ENCODE data around the gene SORCS2. TPM values are rescaled to one million over a fixed set of nuclear protein-coding genes. Genes with fewer than 3 reads are reported as not detected.

The SORCS2 gene
- polyA plus RNA-seq, 1 of the 3 experiments (the other 2 are of a cell fraction): 1.6 TPM

DNA sequence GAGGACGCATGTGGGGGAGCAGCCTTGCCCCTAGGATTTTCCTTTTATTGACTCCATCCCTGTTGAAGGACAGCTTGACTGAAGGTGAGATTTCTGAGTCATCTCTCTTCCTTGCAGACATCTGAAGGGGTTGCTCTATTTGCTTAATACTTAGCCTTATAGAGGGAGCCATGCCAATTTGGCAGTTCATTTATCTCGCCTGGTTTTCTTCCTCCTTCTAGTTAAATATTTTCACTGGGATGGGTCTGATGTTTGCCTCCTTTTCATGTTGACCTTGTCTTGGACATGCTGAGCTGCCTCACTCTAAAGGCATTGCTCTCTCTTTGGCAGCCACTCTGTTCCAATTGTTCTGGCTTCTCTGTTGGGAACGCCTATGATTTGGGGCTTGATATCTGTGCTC lies 393.4 kb downstream of the SORCS2 start:
- 86% methylated on average over 3 of the region's 3 CpGs for WGBS (ENCODE audit: low lambda C conversion rate)
- H3K4me1 ChIP-seq (ENCODE audit: control insufficient read depth in 1 of 2, insufficient read depth in 2 of 2, low read depth in 1 of 2, low read length in 1 of 2): no peaks in the 10 kb centered on the region
- no peak overlapping the region for H2AFZ ChIP-seq (ENCODE audit: low read depth)
- no peaks in the 10 kb centered on the region for H3K9me2 ChIP-seq
- H3K9ac ChIP-seq: no peak overlapping the region
- DNase-seq: no peak
- no peaks in the 10 kb centered on the region for H4K20me1 ChIP-seq (ENCODE audit: insufficient read depth)
- ChIA-PET POLR2A (no interaction called here), CTCF (no interaction called here)
- H3K4me3 ChIP-seq (ENCODE audit: low read depth in 2 of 2, low read length in 1 of 2): no peak overlapping the region
- no peaks in the 10 kb centered on the region for H3K9me3 ChIP-seq
- TF ChIP-seq RXRA (IDR thresholded peaks at IDR 0.05; ENCODE audit: borderline replicate concordance, low read depth): no peak
- TF ChIP-seq JUND (IDR thresholded peaks at IDR 0.05): no peak
- TF ChIP-seq FOXM1 (IDR thresholded peaks at IDR 0.05; ENCODE audit: low read depth): no peak
- TF ChIP-seq SIN3A (IDR thresholded peaks at IDR 0.05; ENCODE audit: borderline replicate concordance, low read depth, low read length): no peak
- TF ChIP-seq, protein P1, sequence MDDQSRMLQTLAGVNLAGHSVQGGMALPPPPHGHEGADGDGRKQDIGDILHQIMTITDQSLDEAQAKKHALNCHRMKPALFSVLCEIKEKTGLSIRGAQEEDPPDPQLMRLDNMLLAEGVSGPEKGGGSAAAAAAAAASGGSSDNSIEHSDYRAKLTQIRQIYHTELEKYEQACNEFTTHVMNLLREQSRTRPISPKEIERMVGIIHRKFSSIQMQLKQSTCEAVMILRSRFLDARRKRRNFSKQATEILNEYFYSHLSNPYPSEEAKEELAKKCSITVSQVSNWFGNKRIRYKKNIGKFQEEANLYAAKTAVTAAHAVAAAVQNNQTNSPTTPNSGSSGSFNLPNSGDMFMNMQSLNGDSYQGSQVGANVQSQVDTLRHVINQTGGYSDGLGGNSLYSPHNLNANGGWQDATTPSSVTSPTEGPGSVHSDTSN (IDR thresholded peaks at IDR 0.05): no peak
- no peak for TF ChIP-seq RCOR1 (IDR thresholded peaks at IDR 0.05; ENCODE audit: low read length)
- TF ChIP-seq POLR2AphosphoS5 (IDR thresholded peaks at IDR 0.05; ENCODE audit: low read depth, low read length): no peak
- no peak for TF ChIP-seq NFIC (IDR thresholded peaks at IDR 0.05; ENCODE audit: borderline replicate concordance)
- no peak for TF ChIP-seq TAF1 (IDR thresholded peaks at IDR 0.05; ENCODE audit: borderline replicate concordance, low read depth, low read length)
- TF ChIP-seq CHD2 (IDR thresholded peaks at IDR 0.05; ENCODE audit: low read length, partially characterized antibody): no peak
- TF ChIP-seq FOXJ3 (CRISPR knock-in tag; IDR thresholded peaks at IDR 0.05): no peak
- no peak for TF ChIP-seq RAD21 (IDR thresholded peaks at IDR 0.05; ENCODE audit: low read length)
- H3K4me2 ChIP-seq: no peak overlapping the region
- H3K36me3 ChIP-seq (replicated peaks in 1 of 2; ENCODE audit: control insufficient read depth in 1 of 2, insufficient read depth in 2 of 2, low read length in 1 of 2): no peaks in the 10 kb centered on the region
- H3K79me2 ChIP-seq (ENCODE audit: insufficient read depth): no peaks in the 10 kb centered on the region
- no peak overlapping the region for H3K27ac ChIP-seq (ENCODE audit: low read depth in 2 of 2, low read length in 1 of 2)
- H3K27me3 ChIP-seq (ENCODE audit: insufficient read depth): no peaks in the 10 kb centered on the region
- H3F3A ChIP-seq (replicated peaks; ENCODE audit: insufficient read depth): no peaks in the 10 kb centered on the region

DNA sequence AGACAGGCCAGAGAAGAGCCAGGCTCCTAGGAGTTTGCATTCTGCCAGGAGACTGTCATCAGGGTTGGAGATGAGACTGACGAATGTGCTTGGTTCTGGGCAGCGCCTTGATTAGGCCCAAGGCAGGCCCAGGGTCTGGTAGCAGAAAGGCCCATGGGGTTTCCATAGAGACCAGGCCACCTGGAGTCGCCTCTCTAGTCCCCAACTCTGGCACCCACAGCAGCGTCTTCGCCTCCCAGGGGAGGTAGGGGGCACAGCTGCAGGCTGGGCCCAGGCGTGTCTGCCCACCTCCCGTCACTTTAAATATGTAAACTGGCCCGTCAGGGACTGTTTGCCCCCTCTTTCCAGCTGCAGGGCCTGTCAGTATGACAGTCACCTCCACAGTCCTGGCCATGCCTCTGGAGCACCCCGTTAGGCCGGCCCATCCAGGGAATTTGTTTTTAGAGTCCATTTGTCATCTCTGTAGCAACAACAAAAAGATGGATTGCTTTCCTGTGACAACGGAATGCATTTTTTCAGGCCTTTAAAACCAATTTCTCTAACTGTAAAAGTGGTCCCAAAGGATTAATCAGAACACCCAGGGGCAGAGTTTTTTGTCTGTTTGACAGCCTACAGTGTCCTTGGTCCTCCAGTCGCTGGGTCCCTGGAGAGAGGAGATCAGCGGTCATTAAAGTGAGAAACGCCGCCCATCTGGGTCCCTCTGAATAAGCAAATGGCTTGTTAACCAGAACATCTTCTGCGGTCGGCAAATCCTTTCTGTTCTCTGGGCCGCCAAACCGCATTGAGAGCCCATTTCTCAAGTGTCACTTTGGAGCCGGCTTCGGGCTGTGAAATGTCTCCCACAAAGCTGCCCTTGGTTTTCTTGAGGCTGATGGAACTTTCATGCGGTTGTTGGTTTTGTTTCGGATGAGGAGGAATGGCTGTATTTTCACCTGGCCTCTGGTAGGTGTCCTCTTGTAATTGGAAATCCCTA lies 395.4 kb downstream of the SORCS2 start:
- Histone ChIP-seq H3K36me3 (replicated peaks in 1 of 2; ENCODE audit: control insufficient read depth in 1 of 2, insufficient read depth in 2 of 2, low read length in 1 of 2) (no peaks in the 10 kb centered on the region), H3K9me2 (no peaks in the 10 kb centered on the region)
- 82% methylated on average over 19 of the region's 23 CpGs for WGBS (ENCODE audit: low lambda C conversion rate)

More for the DNA sequence above, 395.4 kb downstream of the SORCS2 start:
- no peaks in the 10 kb centered on the region for H3K4me1 ChIP-seq (ENCODE audit: control insufficient read depth in 1 of 2, insufficient read depth in 2 of 2, low read depth in 1 of 2, low read length in 1 of 2)
- H3K27ac ChIP-seq (ENCODE audit: low read depth in 2 of 2, low read length in 1 of 2): no peak overlapping the region
- no peak overlapping the region for H3K4me3 ChIP-seq (ENCODE audit: low read depth in 2 of 2, low read length in 1 of 2)
- POLR2A ChIA-PET: no interaction called here
- CTCF ChIA-PET: interaction anchor here (1.0 kb wide), 1 partner anchor 29 kb away, joined by 3 read pairs; no protein-coding TSS in a partner anchor
- H3K79me2 ChIP-seq (ENCODE audit: insufficient read depth): no peaks in the 10 kb centered on the region
- no peak overlapping the region for H3K4me2 ChIP-seq
- no peak for DNase-seq
- TF ChIP-seq, protein P2, sequence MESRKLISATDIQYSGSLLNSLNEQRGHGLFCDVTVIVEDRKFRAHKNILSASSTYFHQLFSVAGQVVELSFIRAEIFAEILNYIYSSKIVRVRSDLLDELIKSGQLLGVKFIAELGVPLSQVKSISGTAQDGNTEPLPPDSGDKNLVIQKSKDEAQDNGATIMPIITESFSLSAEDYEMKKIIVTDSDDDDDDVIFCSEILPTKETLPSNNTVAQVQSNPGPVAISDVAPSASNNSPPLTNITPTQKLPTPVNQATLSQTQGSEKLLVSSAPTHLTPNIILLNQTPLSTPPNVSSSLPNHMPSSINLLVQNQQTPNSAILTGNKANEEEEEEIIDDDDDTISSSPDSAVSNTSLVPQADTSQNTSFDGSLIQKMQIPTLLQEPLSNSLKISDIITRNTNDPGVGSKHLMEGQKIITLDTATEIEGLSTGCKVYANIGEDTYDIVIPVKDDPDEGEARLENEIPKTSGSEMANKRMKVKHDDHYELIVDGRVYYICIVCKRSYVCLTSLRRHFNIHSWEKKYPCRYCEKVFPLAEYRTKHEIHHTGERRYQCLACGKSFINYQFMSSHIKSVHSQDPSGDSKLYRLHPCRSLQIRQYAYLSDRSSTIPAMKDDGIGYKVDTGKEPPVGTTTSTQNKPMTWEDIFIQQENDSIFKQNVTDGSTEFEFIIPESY (IDR thresholded peaks at IDR 0.05; ENCODE audit: borderline replicate concordance, low read depth): no peak
- no peaks in the 10 kb centered on the region for H3K27me3 ChIP-seq (ENCODE audit: insufficient read depth)
- H3F3A ChIP-seq (replicated peaks; ENCODE audit: insufficient read depth): no peaks in the 10 kb centered on the region
- no peak overlapping the region for H3K9ac ChIP-seq
- H4K20me1 ChIP-seq (ENCODE audit: insufficient read depth): no peaks in the 10 kb centered on the region
- no peak overlapping the region for H2AFZ ChIP-seq (ENCODE audit: low read depth)
- no peaks in the 10 kb centered on the region for H3K9me3 ChIP-seq

All from SK-N-SH (cell line).